GM12878 (cell line): Measurements from ENCODE around the gene DCBLD2. TPM values are rescaled to one million over a fixed set of nuclear protein-coding genes. Genes with fewer than 3 reads are reported as not detected.

Experiments
- BACH1 ChIP-seq: fragments of 450-650 bp; IDR thresholded peaks from 2 replicates; pipeline ENCODE4 v1.6.1; 2017; ENCODE audit warnings: mild to moderate bottlenecking, borderline replicate concordance
- BCLAF1 ChIP-seq: fragments of 450-650 bp; IDR thresholded peaks from 2 replicates; pipeline ENCODE4 v1.6.1; 2017; ENCODE audit warnings: antibody characterized with exemption, mild to moderate bottlenecking, moderate library complexity
- CBFB ChIP-seq: IDR thresholded peaks from 2 replicates; pipeline ENCODE4 v1.6.1; 2016; ENCODE audit warnings: antibody characterized with exemption, low read depth
- EZH2 ChIP-seq: IDR thresholded peaks from 2 replicates; pipeline ENCODE4 v1.6.1; 2012; ENCODE audit warnings: low read depth, mild to moderate bottlenecking, control low read depth, inconsistent platforms, low read length, borderline replicate concordance; ENCODE audit not compliant: control insufficient read depth
- NR2F1 ChIP-seq: fragments of 450-650 bp; conservative IDR thresholded peaks from 2 replicates; pipeline ENCODE4 v1.6.1; 2017; ENCODE audit warnings: mild to moderate bottlenecking
- POLR2AphosphoS5 ChIP-seq: IDR thresholded peaks from 2 replicates; pipeline ENCODE4 v1.6.1; 2011; ENCODE audit warnings: mild to moderate bottlenecking, low read length, inconsistent platforms
- PRDM15 ChIP-seq: fragments of 450-650 bp; formaldehyde crosslinking; IDR thresholded peaks from 2 replicates; pipeline ENCODE4 v1.4.0; 2020; ENCODE audit warnings: mild to moderate bottlenecking, moderate library complexity
- SMC3 ChIP-seq: IDR thresholded peaks from 2 replicates; pipeline ENCODE4 v1.6.1; 2011; ENCODE audit warnings: low read length, improper control_type of control experiment, borderline replicate concordance
- SP1 ChIP-seq: IDR thresholded peaks from one replicate; pipeline ENCODE4 v1.6.1; 2011; ENCODE audit warnings: low read depth, low read length
- SUPT20H ChIP-seq: IDR thresholded peaks from 2 replicates; pipeline ENCODE4 v1.6.1; 2011; ENCODE audit warnings: low read depth, mild to moderate bottlenecking, low read length, moderate library complexity, borderline replicate concordance; ENCODE audit not compliant: control insufficient read depth
- TCF7 ChIP-seq: IDR thresholded peaks from 2 replicates; pipeline ENCODE4 v1.6.1; 2014; ENCODE audit warnings: antibody characterized with exemption, borderline replicate concordance
- WRNIP1 ChIP-seq: IDR thresholded peaks from 2 replicates; pipeline ENCODE4 v1.6.1; 2011; ENCODE audit warnings: low read depth, low read length, improper control_type of control experiment, borderline replicate concordance
- ZBTB11 ChIP-seq: fragments of 450-650 bp; formaldehyde crosslinking; IDR thresholded peaks from 2 replicates; pipeline ENCODE4 v1.5.0; 2022; ENCODE audit warnings: mild to moderate bottlenecking, missing genetic modification characterization
- ZBTB4 ChIP-seq: fragments of 450-650 bp; formaldehyde crosslinking; IDR thresholded peaks from 2 replicates; pipeline ENCODE4 v1.4.0; 2022; ENCODE audit warnings: mild to moderate bottlenecking, moderate library complexity
- polyA plus RNA-seq, 11 experiments: library from polyadenylated mRNA; depleted of rRNA in 4 of 11; unstranded in 6 of 11; stranded (reverse) in 5 of 11; fragments of >200 nt; fragmentation: Nextera tagmentation in 4 of 11; fragmentation: Illumina TruSeq in 1 of 11; extraction: Ambion mirVana in 4 of 11; extraction: Trizol in 1 of 11; gene quantifications; 1 replicate in 1 of 11; 2 replicates in 10 of 11; pipeline versions ENCODE4 v1.2.1 to v1.2.3, GENCODE V29; 2011 to 2016; ENCODE audit warnings: inconsistent platforms in 2 of 11, missing spikeins in 2 of 11, low read depth in 1 of 11
- total RNA-seq, 4 experiments: library from RNA; depleted of rRNA in 3 of 4; stranded (reverse); fragments of >200 nt in 3 of 4; fragmentation: Illumina TruSeq in 1 of 4; extraction: Trizol in 1 of 4; gene quantifications; 2 replicates each; pipeline versions ENCODE4 v1.2.1 to v1.2.3, GENCODE V29; 2013 to 2021

The DCBLD2 gene
- total and polyA plus RNA-seq, 10 of the 15 experiments (the other 5 are each of a cell fraction or from before 2014, with no cell fraction given) = 1.6 to 5.9 (median 4.7) TPM

- TF ChIP-seq SUPT20H (no peak), ZBTB4 (CRISPR knock-in tag) (no peak), PRDM15 (no peak), CBFB (no peak), SP1 (no peak), NR2F1 (peak; percentile 70), BACH1 (no peak), WRNIP1 (no peak), TCF7 (0 out of 2 replicates have a peak, but pooled peaks have one; percentile 19), ZBTB11 (CRISPR knock-in tag) (no peak), BCLAF1 (no peak), SMC3 (no peak), POLR2AphosphoS5 (no peak), EZH2 (no peak)
Observed at GRCh38 chr3:98786364-98787006, 115.0 kb downstream of the DCBLD2 start (continued).
